HG02938 (cell line): Measurements from ENCODE around the gene ARAP1.

Source experiments
- ATAC-seq: cut with Tn5 transposase; IDR thresholded peaks from one replicate; pipeline ENCODE4 v1.9.1; 2021; ENCODE audit warnings: mild to moderate bottlenecking, moderate library complexity; ENCODE audit not compliant: unreplicated experiment

Gene ARAP1

DNA sequence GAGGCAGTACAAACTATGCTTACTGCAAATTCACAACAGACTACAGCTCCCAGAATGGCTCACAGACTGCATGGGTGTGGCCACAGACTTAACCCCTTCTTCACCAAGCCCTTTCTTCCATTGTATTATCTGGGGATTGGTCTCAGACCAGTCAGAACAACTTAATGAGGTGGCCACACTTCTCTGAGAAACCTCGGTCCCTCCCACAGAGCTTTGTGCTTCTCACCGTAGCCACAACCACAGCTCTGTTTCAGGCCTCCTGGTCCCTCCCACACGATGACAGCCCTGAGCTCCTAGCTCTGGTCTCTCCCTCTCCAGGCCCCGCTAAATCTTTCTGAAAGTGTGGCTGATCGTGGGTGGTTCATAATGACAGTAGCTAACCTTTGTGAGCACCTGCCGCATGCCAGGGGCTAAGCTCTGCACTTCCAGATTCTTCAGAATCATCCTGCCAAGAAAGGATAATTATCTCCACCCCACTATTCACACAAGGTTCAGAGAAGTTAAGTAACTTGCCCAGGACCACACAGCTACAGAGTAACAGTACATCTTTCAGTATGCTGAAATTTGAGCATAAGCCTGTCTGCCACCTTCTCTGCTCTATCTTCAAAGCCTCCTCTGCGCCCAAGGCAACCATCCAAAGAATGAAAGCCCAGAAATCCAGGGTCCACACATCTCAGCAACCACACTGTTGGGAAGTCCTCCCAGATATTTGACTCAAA, 83.4 kb downstream of the ARAP1 start:
- ATAC-seq: peak; percentile 66

DNA sequence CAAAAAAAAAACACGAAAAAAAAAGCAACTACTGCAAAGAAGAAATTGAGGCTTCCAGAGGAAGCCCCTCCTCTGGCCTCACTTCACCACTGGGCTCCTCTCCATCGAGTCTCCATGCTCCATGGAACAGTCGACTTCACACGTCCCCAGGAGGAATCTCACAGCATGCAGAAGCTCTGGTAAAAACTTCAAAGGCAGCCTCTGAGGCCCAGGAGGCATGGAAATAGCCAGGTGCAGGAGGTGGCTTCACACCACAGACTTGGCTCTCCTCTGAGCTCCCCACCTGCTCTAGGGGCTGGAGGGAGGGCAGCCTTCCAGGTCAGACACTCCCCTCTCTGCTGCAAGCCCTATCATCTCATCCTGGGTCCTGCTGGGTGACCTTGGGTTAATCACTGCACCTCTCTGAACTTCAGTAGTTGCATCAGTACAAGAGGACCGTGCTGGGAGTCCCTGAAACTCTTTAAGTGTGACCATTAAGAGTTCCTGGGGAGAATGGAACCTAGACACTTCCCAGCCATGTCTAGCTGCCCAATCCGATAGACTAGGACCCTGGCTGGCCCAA, 86.2 kb downstream of the ARAP1 start:
- no peak for ATAC-seq

DNA sequence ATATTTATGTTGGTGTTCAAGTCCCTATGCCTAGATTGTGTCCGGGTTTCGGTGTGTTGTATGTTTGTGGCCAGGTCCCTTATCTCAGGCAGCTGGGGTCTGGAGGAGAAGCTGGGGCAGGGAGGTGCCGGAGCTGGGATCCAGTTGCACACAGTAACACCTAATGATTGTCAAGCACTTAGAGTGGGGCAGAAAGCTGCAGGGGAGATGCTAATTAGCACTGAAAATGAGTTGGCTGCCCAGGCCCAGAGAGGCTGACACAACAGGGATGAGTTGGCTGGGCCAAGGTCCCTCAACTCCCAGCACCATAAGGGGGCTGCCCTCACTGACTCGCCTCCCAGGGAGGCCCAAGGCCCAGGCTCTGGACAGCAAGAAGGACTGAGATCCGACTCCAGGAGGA, 90.2 kb downstream of the ARAP1 start:
- no peak for ATAC-seq

DNA sequence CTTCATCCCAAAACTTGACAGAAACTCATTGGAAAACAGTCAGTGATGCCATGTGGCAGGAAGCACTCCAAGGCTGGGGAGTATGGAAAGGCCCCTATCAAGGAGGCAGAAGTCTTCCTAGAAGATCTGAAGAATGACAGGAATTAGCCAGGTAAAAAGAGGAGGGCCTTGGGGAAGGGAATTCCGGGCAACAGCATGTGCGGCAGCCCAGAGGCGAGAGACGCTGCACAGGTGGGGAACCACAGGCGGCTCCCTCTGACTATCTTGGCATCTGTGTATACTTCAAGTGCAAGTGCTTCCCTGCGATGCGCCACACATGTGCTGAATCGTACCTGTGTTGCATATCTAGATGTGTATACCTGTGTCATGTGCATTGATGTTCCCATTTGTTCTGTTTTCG, 90.7 kb downstream of the ARAP1 start:
- no peak for ATAC-seq

DNA sequence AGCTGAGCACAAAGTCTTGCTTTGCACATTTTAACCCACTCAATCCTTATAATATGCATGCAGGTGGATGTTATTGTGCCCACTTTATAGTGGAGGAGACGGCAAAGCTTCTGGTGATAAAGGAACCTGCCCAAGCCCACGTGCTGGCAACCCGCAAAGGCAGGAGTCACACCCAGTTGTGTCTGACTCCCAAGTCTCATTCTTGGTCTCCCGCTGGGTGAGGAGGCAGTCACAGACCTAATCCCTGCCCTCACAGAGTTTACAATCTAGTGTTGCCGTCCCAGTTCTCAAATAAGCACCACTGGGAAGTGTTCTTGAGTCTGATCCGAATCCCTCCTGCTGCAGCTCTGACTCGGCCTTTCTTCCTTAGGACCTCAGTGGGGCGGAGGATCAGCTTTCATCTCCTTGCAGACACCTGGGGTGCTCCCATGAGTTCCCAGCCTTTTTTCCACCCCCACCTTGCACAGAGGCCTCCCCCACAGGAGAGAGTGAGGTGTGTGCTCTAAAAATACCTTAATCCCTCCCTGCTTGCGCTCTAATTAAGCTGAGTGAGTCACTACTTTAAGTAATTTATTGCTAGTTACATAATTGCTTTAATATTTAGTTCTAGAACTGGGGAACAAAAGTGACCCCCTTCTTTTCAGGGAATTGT, 93.1 kb downstream of the ARAP1 start:
- ATAC-seq: no peak

- ATAC-seq: no peak
Measured at GRCh38 chr11:72657411-72658100, 94.7 kb downstream of the ARAP1 start.

- ATAC-seq: no peak
Measured at GRCh38 chr11:72655896-72656464, 96.2 kb downstream of the ARAP1 start.

DNA sequence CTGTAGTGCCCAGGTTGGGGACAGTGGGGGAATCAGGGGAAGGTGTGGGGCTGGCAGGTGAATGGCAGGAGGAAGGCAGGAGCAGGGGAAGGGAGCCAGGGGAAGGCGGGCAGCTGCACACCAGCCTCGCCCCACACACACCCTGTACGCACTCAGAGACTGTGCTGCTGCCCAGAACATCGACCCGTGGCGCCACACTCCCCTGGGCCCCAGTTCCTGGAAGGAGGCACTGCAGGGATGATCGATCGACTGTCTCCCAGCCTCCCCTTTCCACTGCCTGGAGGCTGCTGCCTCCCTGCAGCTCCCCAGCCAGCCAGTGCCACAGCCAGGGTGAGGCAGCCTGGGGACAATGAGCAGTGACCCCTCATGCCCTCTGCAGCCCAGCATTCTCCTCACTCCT, 97.2 kb downstream of the ARAP1 start:
- ATAC-seq: no peak

GRCh38 chr11:72653649-72654048, 98.6 kb downstream of the ARAP1 start:
- no peak for ATAC-seq

DNA sequence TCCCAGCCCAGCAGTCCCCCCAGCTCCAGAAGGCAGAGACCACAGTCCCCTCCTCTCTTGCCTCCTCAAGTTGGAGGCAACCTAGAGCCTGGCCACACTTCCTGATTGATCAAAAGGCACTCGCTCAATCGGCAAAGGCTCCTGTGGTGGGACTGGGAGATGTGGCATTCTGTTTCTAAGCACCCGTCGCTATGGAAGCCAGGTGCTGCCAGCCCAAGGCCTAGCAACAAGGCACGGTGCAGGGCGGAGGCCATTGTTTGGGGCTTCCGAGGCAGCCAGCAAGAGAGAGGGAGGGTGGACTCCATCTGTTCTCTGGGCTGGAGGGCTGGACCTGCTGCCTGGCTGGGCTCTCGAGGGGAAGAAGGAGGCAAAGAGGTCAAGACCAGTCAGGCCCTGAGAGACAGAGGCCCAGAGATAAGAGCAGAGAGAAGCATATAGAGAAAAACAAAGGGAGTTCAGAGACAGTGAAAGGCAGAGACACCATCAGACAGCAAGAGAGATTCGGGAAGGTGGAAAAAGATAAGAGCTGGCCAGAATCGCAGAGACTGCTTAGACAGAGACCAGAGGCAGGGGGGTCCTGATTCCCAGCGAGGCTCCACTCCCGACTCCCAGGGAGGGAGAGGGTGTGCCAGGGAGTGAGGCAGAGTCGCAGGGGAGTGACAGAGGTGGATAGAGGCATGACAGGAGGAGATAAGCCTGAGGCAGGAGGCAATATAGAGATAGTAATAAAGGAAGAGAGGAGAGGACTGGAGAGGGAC, 99.2 kb downstream of the ARAP1 start:
- ATAC-seq: no peak

DNA sequence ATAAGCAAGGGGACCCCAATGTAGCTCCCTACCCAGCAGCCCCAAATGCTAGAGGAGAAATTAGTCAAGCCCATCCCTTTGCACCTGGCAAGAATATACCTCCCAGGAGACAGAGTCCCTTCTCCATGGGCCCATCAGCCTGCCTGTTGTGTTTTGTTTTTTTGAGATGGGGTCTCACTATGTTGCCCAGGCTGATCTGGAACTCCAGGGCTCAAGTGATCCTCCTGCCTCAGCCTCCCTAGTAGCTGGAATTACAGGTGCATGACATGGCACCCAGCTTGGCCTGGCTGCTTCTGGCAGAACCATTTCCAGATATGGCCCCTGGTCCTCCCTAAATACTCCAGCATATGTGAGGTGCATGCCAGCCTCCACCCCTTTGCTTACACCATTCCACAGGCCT, 100.1 kb downstream of the ARAP1 start:
- ATAC-seq: no peak

- no peak for ATAC-seq
Measured at GRCh38 chr11:72649215-72649976, 102.8 kb downstream of the ARAP1 start.

DNA sequence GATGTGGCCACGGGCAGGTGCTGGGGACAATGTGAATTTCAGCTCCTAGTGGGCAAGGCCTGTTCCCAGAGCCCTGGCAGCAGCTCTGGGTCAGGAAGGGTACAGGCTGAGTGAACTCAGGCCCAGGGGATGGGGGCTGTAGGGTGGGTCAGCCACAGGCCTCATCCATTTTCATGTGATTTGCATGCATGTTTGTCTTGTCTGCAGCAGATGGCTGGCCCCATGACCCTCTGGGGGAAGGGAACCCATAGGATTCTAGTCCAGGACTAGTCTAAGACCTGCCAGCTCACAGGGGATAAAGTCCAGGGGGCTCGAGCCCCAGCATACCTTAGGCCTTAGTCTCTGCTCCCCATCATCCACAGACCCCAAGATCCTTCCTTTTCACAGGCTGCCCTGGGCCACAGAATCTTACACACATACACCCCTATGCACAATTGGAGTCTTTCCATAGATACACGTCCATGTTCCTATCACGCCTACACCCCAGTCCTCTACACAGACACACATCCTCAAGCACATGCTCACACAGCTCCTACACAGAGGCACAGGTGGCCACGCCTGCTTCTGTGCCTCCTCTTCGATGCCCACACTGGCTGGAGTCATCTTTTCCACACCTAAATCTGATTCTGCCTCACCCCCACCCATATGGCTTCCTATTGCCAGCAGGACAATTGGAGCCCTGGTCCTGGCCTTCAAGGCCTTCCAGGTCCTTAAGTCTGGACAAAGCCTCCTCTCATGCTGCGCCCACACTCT, 103.6 kb downstream of the ARAP1 start:
- no peak for ATAC-seq

GRCh38 chr11:72647882-72648281, 104.3 kb downstream of the ARAP1 start:
- no peak for ATAC-seq

GRCh38 chr11:72646472-72646871, 105.7 kb downstream of the ARAP1 start:
- ATAC-seq: no peak

GRCh38 chr11:72646024-72646423, 106.2 kb downstream of the ARAP1 start:
- ATAC-seq: no peak

- no peak for ATAC-seq
Measured at GRCh38 chr11:72643547-72643946, 108.7 kb downstream of the ARAP1 start.

GRCh38 chr11:72642884-72643522, 109.2 kb downstream of the ARAP1 start:
- ATAC-seq: no peak
